HG02763 (cell line): ENCODE measurements around the gene C11orf91.
A peak's percentile ranks its signal among the peaks of the same experiment; 100 is the strongest.
"Not testable (repeated sequence)": the region's sequence is repeated elsewhere in the genome, so short reads cannot be mapped to it uniquely, and the experiment has no call there.

Experiments
- ATAC-seq: cut with Tn5 transposase; IDR thresholded peaks from one replicate; pipeline ENCODE4 v1.9.1; 2021; ENCODE audit warnings: mild to moderate bottlenecking, moderate library complexity; ENCODE audit not compliant: unreplicated experiment

The C11orf91 gene, protein sequence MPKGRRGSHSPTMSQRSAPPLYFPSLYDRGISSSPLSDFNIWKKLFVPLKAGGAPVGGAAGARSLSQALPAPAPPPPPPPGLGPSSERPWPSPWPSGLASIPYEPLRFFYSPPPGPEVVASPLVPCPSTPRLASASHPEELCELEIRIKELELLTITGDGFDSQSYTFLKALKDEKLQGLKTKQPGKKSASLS

GRCh38 chr11:33700502-33701271 is at the start of gene C11orf91:
Gene C11orf91, minus strand, starts transcription at chr11:33700826. Its CDS starts 86 bp downstream, at chr11:33700740.
- ATAC-seq: peak; percentile 90

- ATAC-seq: no peak
Measured at GRCh38 chr11:33747979-33748378, 47.4 kb upstream of the C11orf91 start.

DNA sequence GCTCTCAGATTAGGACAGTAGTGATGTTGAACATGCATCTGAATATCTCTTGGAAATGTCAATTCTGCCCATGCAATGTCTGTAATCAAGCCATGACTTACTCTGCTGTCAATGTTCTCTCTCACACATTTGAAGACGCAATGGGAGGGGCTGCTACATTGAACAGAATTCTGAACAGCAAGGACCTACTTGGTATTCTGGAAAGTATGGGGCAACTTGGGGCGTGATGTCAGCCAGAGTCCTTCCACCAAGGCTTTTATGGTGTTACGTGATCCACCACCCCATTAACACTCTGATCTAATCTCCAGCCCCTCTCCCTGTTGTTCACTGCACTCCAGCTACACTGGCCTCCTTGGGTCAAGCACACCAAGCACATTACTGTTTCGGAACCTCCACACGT is 42.7 kb upstream of the C11orf91 start:
- ATAC-seq: no peak

DNA sequence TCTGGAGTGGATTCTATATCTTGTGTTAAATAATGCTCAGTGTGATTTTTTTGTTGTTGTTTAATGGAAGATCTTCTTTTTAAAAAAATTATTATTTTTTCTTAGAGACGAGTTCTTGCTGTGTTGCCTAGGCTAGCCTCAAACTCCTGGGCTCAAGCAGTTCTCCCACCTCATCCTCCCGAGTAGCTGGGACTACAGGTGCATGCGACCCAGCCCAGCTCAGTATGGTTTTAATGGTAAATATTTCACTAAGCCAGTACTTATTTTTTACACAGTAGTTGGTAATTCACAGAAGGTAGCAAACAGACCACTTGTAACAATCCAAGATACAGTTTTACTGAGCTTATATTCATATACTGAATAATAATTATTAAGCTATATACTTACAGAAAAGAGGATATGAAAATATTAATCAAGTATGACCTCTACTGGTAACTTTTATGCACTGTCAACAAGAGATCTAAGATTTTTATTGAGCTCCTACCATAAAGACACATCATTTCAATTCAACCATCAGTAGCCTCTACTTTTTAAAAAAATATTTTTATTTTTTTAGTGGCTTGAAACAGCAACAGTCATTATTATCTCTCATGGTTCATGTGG is 41.7 kb upstream of the C11orf91 start:
- no peak for ATAC-seq

- ATAC-seq: no peak
Measured at GRCh38 chr11:33741806-33742205, 41.2 kb upstream of the C11orf91 start.

DNA sequence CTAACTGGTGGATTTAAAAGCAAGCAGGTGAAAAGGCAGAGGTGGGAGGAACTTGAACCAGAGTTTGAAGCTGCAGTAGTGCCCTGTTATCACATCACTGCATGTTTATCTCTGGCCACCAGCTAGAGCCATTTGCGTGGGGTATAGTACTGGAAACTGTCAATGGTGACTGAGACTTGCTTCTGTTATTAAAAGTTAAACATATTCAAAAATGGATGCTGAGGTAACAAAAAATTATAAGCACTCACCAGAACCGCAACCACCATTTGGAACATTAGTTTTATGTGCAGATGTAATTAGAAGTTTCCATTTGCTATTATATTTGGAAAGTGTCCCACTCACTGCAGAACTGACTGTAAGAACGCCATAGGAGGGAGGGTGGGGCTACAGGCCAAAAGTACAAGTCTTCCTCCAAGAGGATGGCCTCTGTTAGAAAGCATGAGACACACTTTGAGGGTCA is 36.8 kb upstream of the C11orf91 start:
- no peak for ATAC-seq

DNA sequence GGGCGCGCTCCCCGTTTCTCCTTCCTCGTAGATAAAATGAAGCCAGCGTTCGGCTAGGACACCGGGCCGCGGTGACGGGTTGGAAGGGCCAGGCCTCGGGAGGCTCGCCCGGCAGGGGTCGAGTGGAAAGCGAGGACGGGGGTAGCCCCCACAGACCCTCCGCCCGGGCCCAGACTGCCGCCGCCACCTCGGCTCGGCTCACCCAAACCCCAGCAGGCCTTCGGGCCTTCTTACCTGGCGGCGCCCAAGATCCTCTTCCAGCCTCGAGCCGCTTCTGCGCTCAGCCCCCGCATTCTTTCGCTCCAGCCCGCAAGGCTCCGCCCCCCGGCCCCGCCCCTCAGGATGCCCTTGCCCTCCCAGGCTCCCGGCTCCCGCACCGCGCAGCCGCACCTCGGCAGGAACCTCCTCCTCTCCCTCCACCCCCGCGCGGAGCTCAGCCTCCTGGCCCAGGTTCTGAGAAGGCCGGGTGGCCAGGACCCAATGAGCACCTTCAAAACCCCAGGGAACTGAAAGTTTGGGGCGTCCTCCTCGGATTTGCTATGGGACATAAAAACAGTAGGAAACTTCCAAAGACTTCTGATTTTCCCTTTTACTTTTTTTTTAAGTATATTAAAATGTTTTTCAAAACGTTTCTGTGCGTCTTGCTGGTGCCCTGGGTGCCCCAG is 35.7 kb upstream of the C11orf91 start, which contains the start of gene CD59:
Gene CD59, minus strand, starts transcription at position 276 of the 665 bp plus-strand sequence. CDS start 13,978 bp downstream, outside the sequence.
- ATAC-seq: peak; percentile 63

DNA sequence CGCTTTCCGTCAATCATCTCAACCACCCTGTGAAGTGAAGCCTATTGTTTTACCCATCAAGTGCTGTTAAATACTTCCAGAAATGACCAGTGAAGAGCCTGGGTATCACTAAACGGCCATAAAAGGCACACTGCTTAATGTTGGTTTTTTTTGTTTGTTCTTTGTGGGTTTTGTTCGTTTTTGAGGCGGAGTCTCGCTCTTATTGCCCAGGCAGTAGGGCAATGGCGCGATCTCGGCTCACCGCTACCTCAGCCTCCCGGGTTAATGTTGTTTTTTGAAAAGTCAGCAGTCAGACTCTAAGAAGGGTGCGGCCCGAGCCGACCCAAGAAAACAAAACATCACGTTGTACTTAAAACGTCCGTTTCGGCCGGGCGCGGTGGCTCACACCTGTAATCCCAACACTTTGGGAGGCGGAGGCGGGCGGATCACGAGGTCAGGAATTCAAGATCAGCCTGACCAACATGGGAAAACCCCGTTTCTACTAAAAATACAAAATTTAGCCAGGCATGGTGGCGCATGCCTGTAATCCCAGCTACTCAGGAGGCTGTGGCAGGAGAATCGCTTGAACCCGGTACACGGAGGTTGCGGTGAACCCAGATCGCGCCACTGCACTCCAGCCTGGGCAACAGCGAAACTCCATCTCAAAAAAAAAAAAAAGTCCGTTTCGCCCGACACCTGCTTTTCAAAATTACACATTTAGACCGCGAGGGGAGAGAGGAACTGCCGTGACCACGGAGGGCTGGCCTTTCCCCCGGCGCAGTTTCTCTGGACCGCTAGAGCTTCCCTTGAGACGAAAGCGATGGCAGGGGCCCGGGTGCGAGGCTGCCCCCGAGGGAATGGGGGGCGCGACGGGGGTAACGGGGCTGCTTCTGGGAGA is 34.9 kb upstream of the C11orf91 start:
- ATAC-seq: peak; percentile 53

GRCh38 chr11:33734441-33735270 is 34.0 kb upstream of the C11orf91 start:
- no peak for ATAC-seq

DNA sequence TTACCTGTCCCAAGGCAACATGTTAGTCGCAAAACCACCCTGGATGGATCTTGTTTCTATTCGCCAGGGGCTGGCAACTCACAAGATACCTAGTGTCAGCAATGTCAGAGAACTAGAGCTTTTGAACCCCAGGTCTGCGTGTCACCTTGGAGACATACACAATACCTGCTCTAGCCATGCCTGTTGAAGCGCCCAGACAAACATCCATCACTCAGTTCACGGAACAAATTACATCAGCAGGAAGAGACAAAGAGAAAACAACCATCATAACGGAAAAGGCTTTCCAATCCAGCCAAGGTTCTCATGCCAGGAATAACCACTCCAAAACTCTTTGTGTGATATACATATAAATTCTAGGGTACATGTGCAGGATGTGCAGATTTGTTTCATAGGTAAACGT is 33.4 kb upstream of the C11orf91 start:
- ATAC-seq: no peak

DNA sequence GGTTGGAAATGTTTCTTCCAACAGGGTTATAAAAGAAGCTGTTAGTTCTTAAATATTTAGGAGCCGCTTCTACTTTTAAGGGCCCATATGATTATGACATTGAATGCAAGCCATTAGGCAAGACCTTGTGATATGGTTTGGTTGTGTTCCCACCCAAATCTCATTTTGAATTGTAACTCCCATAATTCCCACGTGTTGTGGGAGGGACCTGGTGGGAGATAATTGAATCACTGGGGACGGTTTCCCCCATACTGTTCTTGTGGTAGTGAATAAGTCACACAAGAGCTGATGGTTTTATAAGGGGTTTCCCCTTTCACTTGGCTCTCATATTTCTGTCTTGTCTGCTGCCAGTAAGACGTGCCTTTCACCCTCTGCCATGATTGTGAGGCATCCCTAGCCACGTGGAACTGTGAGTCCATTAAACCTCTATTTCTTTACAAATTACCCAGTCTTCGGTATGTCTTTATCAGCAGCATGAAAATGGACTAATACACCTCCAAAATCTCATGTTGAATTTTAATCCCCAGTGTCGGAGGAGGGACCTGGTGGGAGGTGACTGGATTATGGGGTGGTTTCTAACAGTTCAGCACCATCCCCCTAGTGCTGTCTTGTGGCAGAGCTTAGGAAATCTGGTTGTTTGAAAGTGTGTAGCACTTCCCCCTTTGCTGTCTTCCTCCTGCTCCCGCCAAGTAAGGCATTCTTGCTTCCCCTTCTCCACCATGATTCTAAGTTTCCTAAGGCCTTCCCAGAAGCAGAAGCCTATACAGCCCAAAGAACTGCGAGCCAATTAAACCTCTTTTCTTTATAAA is 31.3 kb upstream of the C11orf91 start:
- no peak for ATAC-seq

DNA sequence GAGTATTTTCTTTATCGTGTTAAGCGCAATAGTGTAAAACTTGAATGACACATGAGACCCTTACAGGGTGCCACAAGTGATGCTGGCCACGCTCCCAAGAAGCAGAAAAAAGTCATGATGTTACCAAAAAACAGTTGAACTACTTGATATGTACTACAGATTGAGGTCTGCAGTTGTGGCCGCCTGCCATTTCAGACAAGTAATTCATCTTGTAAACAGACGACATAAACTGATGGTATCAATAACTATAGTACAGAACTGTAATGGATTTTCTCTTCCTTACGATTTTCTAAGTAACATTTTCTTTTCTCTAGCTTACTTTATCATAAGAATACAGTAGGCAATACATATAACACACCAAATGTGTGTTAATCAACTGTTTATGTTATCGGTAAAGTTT is 30.1 kb upstream of the C11orf91 start:
- no peak for ATAC-seq

- ATAC-seq: not testable (repeated sequence)
Measured at GRCh38 chr11:33729072-33729664, 28.5 kb upstream of the C11orf91 start.

GRCh38 chr11:33727539-33727938 is 26.9 kb upstream of the C11orf91 start:
- ATAC-seq: not testable (repeated sequence)

DNA sequence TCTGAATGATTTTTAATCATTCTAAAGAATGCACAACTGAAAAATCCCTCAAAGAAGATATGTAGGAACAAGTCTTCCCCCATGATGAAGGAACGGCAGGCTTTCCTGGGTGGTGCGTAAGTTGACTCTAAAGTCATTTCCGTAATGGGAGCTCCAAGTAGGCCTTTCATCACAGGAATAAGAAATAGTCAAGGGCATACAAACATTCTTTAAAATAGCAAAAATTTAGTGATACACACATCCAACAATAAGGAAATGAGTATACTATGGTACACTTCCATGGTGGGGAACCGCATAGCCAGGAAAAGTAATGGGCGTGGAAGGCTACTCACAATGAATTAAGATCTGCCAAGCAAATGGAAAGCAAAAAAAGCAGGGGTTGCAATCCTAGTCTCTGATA is 24.9 kb upstream of the C11orf91 start:
- ATAC-seq: no peak

GRCh38 chr11:33724644-33725035 is 24.0 kb upstream of the C11orf91 start:
- no peak for ATAC-seq

DNA sequence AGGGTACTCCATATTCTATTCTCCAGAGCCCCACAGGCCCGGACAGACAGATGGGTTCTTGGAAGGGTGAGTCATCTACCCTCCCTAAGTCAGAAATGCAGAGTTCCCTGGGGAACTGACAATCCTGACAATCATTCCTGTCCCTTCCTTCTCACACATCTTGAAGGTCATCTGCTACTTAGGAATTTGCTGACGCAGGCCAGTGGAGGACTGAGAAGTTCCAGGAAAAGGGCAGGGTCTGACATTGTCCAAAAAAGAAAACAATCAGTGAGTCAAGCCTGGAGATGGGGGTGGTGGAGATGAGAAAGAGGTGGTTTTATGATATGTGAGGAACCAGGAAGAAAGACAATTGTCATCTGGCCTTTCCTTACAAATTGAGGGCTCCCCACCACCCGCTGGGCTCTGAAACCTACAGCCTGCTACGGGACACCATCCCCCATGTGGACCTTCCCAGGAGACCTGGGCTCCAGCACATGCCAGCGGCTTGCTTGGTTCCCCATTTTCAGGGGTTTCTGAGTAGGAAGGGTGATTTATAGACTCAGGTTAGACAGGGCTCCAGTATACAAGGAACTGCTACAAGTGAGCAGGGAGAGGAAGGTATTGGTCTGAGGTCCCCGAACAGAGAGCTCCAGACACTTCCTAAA is 22.7 kb upstream of the C11orf91 start:
- no peak for ATAC-seq
